Mammary epithelial cell (primary cell): Measurements from ENCODE around the gene BBOX1.

Experiments
- CTCF ChIP-seq, 2 donors: IDR thresholded peaks in 1 of 2; conservative IDR thresholded peaks in 1 of 2; 2 replicates each; pipeline ENCODE4 v1.5.1; 2011 to 2012; ENCODE audit warnings: inconsistent platforms in 2 of 2, low read length in 2 of 2, mild to moderate bottlenecking in 2 of 2, control low read depth in 1 of 2, low read depth in 1 of 2; ENCODE audit not compliant: insufficient read depth in 1 of 2; ENCODE audit errors: extremely low read depth in 1 of 2
- EZH2 ChIP-seq: IDR thresholded peaks from 2 replicates; pipeline ENCODE4 v1.6.1; 2012; ENCODE audit warnings: low read length, inconsistent platforms, borderline replicate concordance

- TF ChIP-seq CTCF (conservative IDR thresholded peaks at IDR 0.05 in 1 of 2, IDR thresholded peaks at IDR 0.05 in 1 of 2; ENCODE audit: extremely low read depth in 1 of 2, insufficient read depth in 1 of 2, low read depth in 1 of 2, low read length in 2 of 2) (no peak), EZH2 (no peak)
These were observed 23.5 kb downstream of the BBOX1 start for GRCh38 chr11:27064086-27064485.
